ENCODE measurements around the gene IRF3. TPM values are rescaled to one million over a fixed set of nuclear protein-coding genes. Genes with fewer than 3 reads are reported as not detected.

The IRF3 gene

Small RNAs within 50 kb of the gene (small RNA-seq; reads per million reads assigned to genes)
- gene MIR5088 (ENCODE audit: insufficient read depth): not detected
